Mucosa of descending colon (tissue), 3 donors: ENCODE data around the gene C7orf25. TPM values are rescaled to one million over a fixed set of nuclear protein-coding genes. Genes with fewer than 3 reads are reported as not detected.

ENCODE experiments used
- ATAC-seq: fragments of 200-7000 bp; cut with Tn5 transposase; one replicate; pipeline ENCODE4 v1.9.1; 2020; ENCODE audit warnings: mild to moderate bottlenecking, moderate library complexity
- DNase-seq, 3 donors: peaks; one replicate each; pipeline ENCODE4 v3.0.0-alpha.2; 2020
- H3K36me3 ChIP-seq: fragments of 200-600 bp; one replicate; pipeline ENCODE4 v1.8.0; 2021; ENCODE audit warnings: low read depth, mild to moderate bottlenecking
- H3K4me1 ChIP-seq: fragments of 200-600 bp; one replicate; pipeline ENCODE4 v1.8.0; 2021; ENCODE audit warnings: low read depth, mild to moderate bottlenecking
- H3K4me3 ChIP-seq: fragments of 200-600 bp; one replicate; pipeline ENCODE4 v1.8.0; 2021; ENCODE audit warnings: mild to moderate bottlenecking
- H3K9me3 ChIP-seq: fragments of 200-600 bp; one replicate; pipeline ENCODE4 v1.8.0; 2021; ENCODE audit warnings: mild to moderate bottlenecking
- intact Hi-C, 2 donors: fragments of 100-400 bp; cut with DNase I in 1 of 2; cut with micrococcal nuclease in 1 of 2; formaldehyde crosslinking; loops; one replicate each; pipeline versions ENCODE4 v1.11.0 to v1.11.1; 2022; cut with DNase I, micrococcal nuclease
- total RNA-seq, 3 donors: library from RNA; stranded (reverse); fragmentation: NEBNext Ultra II Directional in 2 of 3; extraction: Animal tissue kit (Norgen Biotek cat#: 25700) in 2 of 3; gene quantifications; one replicate each; pipeline versions ENCODE4 v1.2.1 to v1.2.4, GENCODE V29; 2021 to 2023
- TF ChIP-seq, protein P1 (sequence below): fragments of 200-600 bp; IDR thresholded peaks from one replicate; pipeline ENCODE4 v1.8.0; 2022; ENCODE audit warnings: antibody characterized with exemption, mild to moderate bottlenecking
- donor health status: DM: no; HTN: no; CAD: no; lungs with moderate emphysema.
- donor health status: DM: no; HTN: no; CAD: no.
- donor health status: DM: no; HTN: yes; CAD: no.

Gene C7orf25
- total RNA-seq, 3 donors from 2014 or later = 3.4 to 5.4 (median 4.3) TPM

DNA sequence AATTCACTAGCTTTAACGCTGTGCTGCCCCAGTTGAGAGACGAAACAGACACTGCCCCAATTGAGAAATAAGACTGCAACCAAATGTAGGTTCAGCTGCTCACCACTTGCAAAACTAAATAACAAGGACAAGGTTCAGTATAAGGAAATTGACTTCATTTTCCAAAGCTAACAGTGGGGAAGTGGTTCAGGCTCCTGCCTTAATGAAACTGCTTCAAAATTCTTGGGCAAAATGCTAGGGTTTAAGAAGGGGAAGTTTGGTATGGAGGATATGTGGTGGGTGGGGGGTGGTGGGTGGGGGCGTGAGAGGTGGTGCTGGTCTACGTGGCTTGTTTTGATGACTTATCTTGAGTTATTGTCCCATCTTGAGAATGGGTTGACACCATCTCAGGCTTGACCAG, 42.1 kb upstream of the C7orf25 start:
- ATAC-seq (no peak), DNase-seq (no peak)
- Histone ChIP-seq H3K4me3 (no peak overlapping the region), H3K4me1 (no peaks in the 10 kb centered on the region), H3K36me3 (no peaks in the 10 kb centered on the region), H3K9me3 (no peaks in the 10 kb centered on the region)
- TF ChIP-seq, protein P1, sequence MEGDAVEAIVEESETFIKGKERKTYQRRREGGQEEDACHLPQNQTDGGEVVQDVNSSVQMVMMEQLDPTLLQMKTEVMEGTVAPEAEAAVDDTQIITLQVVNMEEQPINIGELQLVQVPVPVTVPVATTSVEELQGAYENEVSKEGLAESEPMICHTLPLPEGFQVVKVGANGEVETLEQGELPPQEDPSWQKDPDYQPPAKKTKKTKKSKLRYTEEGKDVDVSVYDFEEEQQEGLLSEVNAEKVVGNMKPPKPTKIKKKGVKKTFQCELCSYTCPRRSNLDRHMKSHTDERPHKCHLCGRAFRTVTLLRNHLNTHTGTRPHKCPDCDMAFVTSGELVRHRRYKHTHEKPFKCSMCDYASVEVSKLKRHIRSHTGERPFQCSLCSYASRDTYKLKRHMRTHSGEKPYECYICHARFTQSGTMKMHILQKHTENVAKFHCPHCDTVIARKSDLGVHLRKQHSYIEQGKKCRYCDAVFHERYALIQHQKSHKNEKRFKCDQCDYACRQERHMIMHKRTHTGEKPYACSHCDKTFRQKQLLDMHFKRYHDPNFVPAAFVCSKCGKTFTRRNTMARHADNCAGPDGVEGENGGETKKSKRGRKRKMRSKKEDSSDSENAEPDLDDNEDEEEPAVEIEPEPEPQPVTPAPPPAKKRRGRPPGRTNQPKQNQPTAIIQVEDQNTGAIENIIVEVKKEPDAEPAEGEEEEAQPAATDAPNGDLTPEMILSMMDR = no peak
- intact Hi-C loops = no loop called here

DNA sequence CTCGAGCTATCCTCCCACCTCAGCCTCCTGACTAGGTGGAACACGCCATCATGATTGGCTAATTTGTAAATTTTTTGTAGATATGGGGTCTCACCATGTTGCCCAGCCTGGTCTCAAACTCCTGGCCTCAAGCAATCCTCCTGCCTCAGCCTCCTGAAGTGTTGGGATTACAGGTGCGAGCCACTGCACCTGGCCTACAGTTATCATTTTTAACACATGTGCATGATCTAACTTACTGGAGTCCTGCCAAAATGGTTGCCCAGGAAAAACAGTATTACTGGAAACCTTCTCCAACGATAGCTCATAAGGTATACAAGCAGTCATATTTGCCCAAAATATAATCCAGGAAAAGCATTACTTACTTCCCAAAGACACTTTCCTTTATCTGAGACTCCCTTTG, 40.5 kb upstream of the C7orf25 start:
- intact Hi-C loops = no loop called here
- no peaks in the 10 kb centered on the region for H3K9me3 ChIP-seq
- DNase-seq = no peak
- no peak overlapping the region for H3K4me3 ChIP-seq
- H3K36me3 ChIP-seq = no peaks in the 10 kb centered on the region
- ATAC-seq = no peak
- no peaks in the 10 kb centered on the region for H3K4me1 ChIP-seq
- TF ChIP-seq, protein P1 = no peak

DNA sequence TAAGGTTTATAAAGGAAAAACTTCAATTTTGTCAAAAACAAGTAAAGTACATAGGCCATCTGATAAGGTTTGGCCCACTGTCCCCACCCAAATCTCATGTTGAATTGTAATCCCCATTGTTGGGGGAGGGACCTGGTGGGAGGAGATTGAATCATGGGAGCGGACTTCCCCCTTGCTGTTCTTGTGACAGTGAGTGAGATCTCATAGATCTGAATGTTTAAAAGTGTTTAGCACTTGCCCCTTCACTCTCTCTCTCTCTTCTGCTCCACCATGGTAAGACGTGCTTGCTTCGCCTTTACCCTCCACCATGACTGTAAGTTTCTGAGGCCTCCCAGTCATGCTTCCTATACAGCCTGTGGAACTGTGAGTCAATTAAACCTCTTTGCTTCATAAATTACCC, 38.5 kb upstream of the C7orf25 start:
- intact Hi-C loops = no loop called here
- no peaks in the 10 kb centered on the region for H3K36me3 ChIP-seq

DNA sequence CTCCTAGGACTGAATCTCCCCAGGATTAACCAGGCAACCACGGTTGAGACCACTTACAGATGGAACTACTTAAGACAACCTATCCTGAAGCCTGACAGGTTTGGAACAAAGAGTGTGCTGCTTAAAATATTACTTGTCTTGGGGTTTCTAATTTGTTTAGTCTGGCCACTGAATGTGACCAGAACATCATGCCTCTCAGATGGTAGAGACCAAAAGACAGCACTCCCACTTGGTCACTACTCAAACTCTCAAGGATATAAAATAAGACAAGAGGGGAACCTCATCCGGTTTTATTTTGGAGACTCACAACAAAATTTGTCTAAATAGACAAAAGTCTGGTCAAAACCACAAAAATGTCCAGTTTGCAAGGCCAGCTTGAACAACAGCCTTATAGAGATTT, 35.7 kb upstream of the C7orf25 start:
- H3K4me1 ChIP-seq = no peaks in the 10 kb centered on the region
- intact Hi-C loops = loop anchor here in 1 of 2 donors (10.0 kb wide), 1 partner anchor 317 kb away; no protein-coding TSS in a partner anchor
- no peak for DNase-seq
- no peak for ATAC-seq
- TF ChIP-seq, protein P1 = no peak
- no peak overlapping the region for H3K4me3 ChIP-seq
- no peaks in the 10 kb centered on the region for H3K36me3 ChIP-seq
- H3K9me3 ChIP-seq = no peaks in the 10 kb centered on the region

More for the DNA sequence above, 38.5 kb upstream of the C7orf25 start:
- H3K4me1 ChIP-seq = no peaks in the 10 kb centered on the region
- TF ChIP-seq, protein P1 = no peak
- DNase-seq (no peak), ATAC-seq (no peak)
- no peak overlapping the region for H3K4me3 ChIP-seq
- no peaks in the 10 kb centered on the region for H3K9me3 ChIP-seq

DNA sequence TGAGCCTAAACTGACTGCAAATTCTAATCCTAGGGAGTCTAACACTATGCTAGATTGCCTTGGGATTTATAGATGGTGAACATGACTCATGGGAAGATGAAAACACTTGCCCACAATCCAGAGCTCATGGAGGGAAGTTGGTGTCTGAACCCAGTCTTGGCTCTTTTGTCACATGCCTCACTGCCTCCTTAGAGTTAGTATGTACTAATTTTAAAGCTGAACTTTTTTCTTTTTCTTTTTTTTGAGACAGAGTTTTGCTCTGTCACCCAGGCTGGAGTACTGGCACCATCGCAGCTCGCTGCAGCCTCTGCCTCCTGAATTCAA, 34.7 kb upstream of the C7orf25 start:
- DNase-seq = no peak
- Histone ChIP-seq H3K9me3 (no peaks in the 10 kb centered on the region), H3K36me3 (no peaks in the 10 kb centered on the region), H3K4me1 (no peaks in the 10 kb centered on the region), H3K4me3 (no peak overlapping the region)
- no peak for ATAC-seq
- intact Hi-C loops = loop anchor here in 1 of 2 donors (10.0 kb wide), 1 partner anchor 318 kb away; no protein-coding TSS in a partner anchor
- TF ChIP-seq, protein P1 = no peak
